Karpas-422 (cell line): ENCODE data around the gene SYNPR. TPM values are rescaled to one million over a fixed set of nuclear protein-coding genes. Genes with fewer than 3 reads are reported as not detected.
A peak's percentile ranks its signal among the peaks of the same experiment; 100 is the strongest.

Experiments used
- DNase-seq: peaks from one replicate; pipeline ENCODE4 v3.0.0-alpha.2; 2015
- H2AFZ ChIP-seq: fragments of 200-600 bp; sonication (generic); 2 replicates; pipeline ENCODE4 v1.6.1; 2014; ENCODE audit warnings: antibody characterized with exemption, low read length, mixed read lengths
- H3K27ac ChIP-seq: fragments of 200-600 bp; sonication (generic); 2 replicates; pipeline ENCODE4 v1.5.1; 2014; ENCODE audit warnings: mild to moderate bottlenecking, low read length, moderate library complexity
- H3K27me3 ChIP-seq: fragments of 200-600 bp; sonication (generic); 2 replicates; pipeline ENCODE4 v1.6.1; 2014; ENCODE audit warnings: low read length, mixed read lengths
- H3K36me3 ChIP-seq: fragments of 200-600 bp; sonication (generic); 2 replicates; pipeline ENCODE4 v1.6.1; 2014; ENCODE audit warnings: low read length, mixed read lengths; ENCODE audit not compliant: insufficient read depth
- H3K4me1 ChIP-seq: fragments of 200-600 bp; sonication (generic); 2 replicates; pipeline ENCODE4 v1.6.1; 2014; ENCODE audit warnings: mild to moderate bottlenecking, low read length, mixed read lengths
- H3K4me2 ChIP-seq: fragments of 200-600 bp; sonication (generic); 2 replicates; pipeline ENCODE4 v1.6.1; 2014; ENCODE audit warnings: low read length, low read depth, mild to moderate bottlenecking; ENCODE audit not compliant: poor library complexity, severe bottlenecking
- H3K4me3 ChIP-seq: fragments of 200-600 bp; sonication (generic); 2 replicates; pipeline ENCODE4 v1.5.1; 2014; ENCODE audit warnings: mild to moderate bottlenecking, antibody characterized with exemption, low read length, mixed read lengths
- H3K79me2 ChIP-seq: fragments of 200-600 bp; sonication (generic); 2 replicates; pipeline ENCODE4 v1.6.1; 2014; ENCODE audit warnings: mild to moderate bottlenecking, low read length, mixed read lengths
- H3K9ac ChIP-seq: fragments of 200-600 bp; sonication (generic); 2 replicates; pipeline ENCODE4 v1.6.0; 2014; ENCODE audit warnings: low read length
- H3K9me2 ChIP-seq: fragments of 200-600 bp; sonication (generic), shearing (Covaris generic); replicated peaks from 2 replicates; pipeline ENCODE4 v1.6.0; 2014; ENCODE audit warnings: mild to moderate bottlenecking, low read length, moderate library complexity; ENCODE audit not compliant: insufficient read depth
- H3K9me3 ChIP-seq: fragments of 300-700, 200-600 bp; sonication (generic); 2 replicates; pipeline ENCODE4 v1.6.1; 2014; ENCODE audit warnings: low read length, mixed read lengths
- H4K20me1 ChIP-seq: fragments of 200-600 bp; sonication (generic); 2 replicates; pipeline ENCODE4 v1.6.1; 2014; ENCODE audit warnings: mild to moderate bottlenecking, antibody characterized with exemption, low read length, low read depth; ENCODE audit not compliant: insufficient read depth
- total RNA-seq: library from RNA; depleted of rRNA; stranded (reverse); fragments of >200 nt; shearing (Covaris generic); gene quantifications from 2 replicates; pipeline ENCODE4 v1.2.3, GENCODE V29; 2014; ENCODE audit warnings: low replicate concordance; rRNA removed

SYNPR gene
- total RNA-seq = not detected in 2 replicates

- H3K36me3 ChIP-seq = no peaks in the 10 kb centered on the region
- no peak for DNase-seq
- no peaks in the 10 kb centered on the region for H3K9me2 ChIP-seq
- H3K27me3 ChIP-seq = no peaks in the 10 kb centered on the region
- no peaks in the 10 kb centered on the region for H4K20me1 ChIP-seq
- no peak within 1 kb of the TSS for H3K4me2 ChIP-seq
- H2AFZ ChIP-seq = no peak within 1 kb of the TSS
- no peak within 1 kb of the TSS for H3K9ac ChIP-seq
- H3K9me3 ChIP-seq = no peaks in the 10 kb centered on the region
- H3K79me2 ChIP-seq = no peaks in the 10 kb centered on the region
- no peaks in the 10 kb centered on the region for H3K4me1 ChIP-seq
- no peak within 1 kb of the TSS for H3K4me3 ChIP-seq
- H3K27ac ChIP-seq = no peak within 1 kb of the TSS
These were observed at the start of gene SYNPR for GRCh38 chr3:63278171-63279004. SYNPR (plus strand) TSS chr3:63278308.

- no peak overlapping the region for H3K4me2 ChIP-seq
- H3K27ac ChIP-seq = no peak overlapping the region
- H2AFZ ChIP-seq = peak overlapping the region; percentile 23; the same call in 1 of the 2 replicates
- no peak overlapping the region for H3K4me3 ChIP-seq
- peak; percentile 82 for DNase-seq
- no peaks in the 10 kb centered on the region for H4K20me1 ChIP-seq
- no peaks in the 10 kb centered on the region for H3K9me2 ChIP-seq
- no peak overlapping the region for H3K9ac ChIP-seq
- no peaks in the 10 kb centered on the region for H3K27me3 ChIP-seq
- no peaks in the 10 kb centered on the region for H3K9me3 ChIP-seq
- no peaks in the 10 kb centered on the region for H3K4me1 ChIP-seq
- no peaks in the 10 kb centered on the region for H3K36me3 ChIP-seq
- no peaks in the 10 kb centered on the region for H3K79me2 ChIP-seq
These were observed 49.4 kb upstream of the SYNPR start for GRCh38 chr3:63228677-63229076.

GRCh38 chr3:63230146-63230545 lies 48.0 kb upstream of the SYNPR start:
- H3K36me3 ChIP-seq = no peaks in the 10 kb centered on the region
- no peak overlapping the region for H3K4me3 ChIP-seq
- no peak overlapping the region for H3K9ac ChIP-seq
- no peak overlapping the region for H2AFZ ChIP-seq
- DNase-seq = no peak
- H3K9me3 ChIP-seq = no peaks in the 10 kb centered on the region
- no peak overlapping the region for H3K4me2 ChIP-seq
- no peaks in the 10 kb centered on the region for H3K4me1 ChIP-seq
- no peaks in the 10 kb centered on the region for H4K20me1 ChIP-seq
- H3K27ac ChIP-seq = no peak overlapping the region
- no peaks in the 10 kb centered on the region for H3K27me3 ChIP-seq
- no peaks in the 10 kb centered on the region for H3K9me2 ChIP-seq
- H3K79me2 ChIP-seq = no peaks in the 10 kb centered on the region

- no peaks in the 10 kb centered on the region for H3K9me2 ChIP-seq
- H3K4me1 ChIP-seq = no peaks in the 10 kb centered on the region
- no peaks in the 10 kb centered on the region for H3K79me2 ChIP-seq
- no peaks in the 10 kb centered on the region for H3K27me3 ChIP-seq
- no peak overlapping the region for H3K4me3 ChIP-seq
- no peaks in the 10 kb centered on the region for H3K9me3 ChIP-seq
- no peaks in the 10 kb centered on the region for H3K36me3 ChIP-seq
- H3K9ac ChIP-seq = no peak overlapping the region
- H3K27ac ChIP-seq = no peak overlapping the region
- H4K20me1 ChIP-seq = no peaks in the 10 kb centered on the region
- no peak for DNase-seq
- no peak overlapping the region for H3K4me2 ChIP-seq
- no peak overlapping the region for H2AFZ ChIP-seq
These were observed 46.5 kb upstream of the SYNPR start for GRCh38 chr3:63231643-63232042.

- Histone ChIP-seq H3K4me2 (no peak overlapping the region), H3K27ac (no peak overlapping the region), H2AFZ (no peak overlapping the region), H3K4me1 (no peaks in the 10 kb centered on the region), H3K9me3 (no peaks in the 10 kb centered on the region), H3K9me2 (no peaks in the 10 kb centered on the region), H4K20me1 (no peaks in the 10 kb centered on the region), H3K79me2 (no peaks in the 10 kb centered on the region), H3K4me3 (no peak overlapping the region), H3K27me3 (no peaks in the 10 kb centered on the region), H3K9ac (no peak overlapping the region), H3K36me3 (no peaks in the 10 kb centered on the region)
- DNase-seq = peak; percentile 63
These were observed 45.2 kb upstream of the SYNPR start for GRCh38 chr3:63232764-63233396.

GRCh38 chr3:63240381-63240902 lies 37.7 kb upstream of the SYNPR start:
- no peak overlapping the region for H3K4me2 ChIP-seq
- no peaks in the 10 kb centered on the region for H3K36me3 ChIP-seq
- no peaks in the 10 kb centered on the region for H3K27me3 ChIP-seq
- no peaks in the 10 kb centered on the region for H3K9me3 ChIP-seq
- H3K9me2 ChIP-seq = no peaks in the 10 kb centered on the region
- H3K9ac ChIP-seq = no peak overlapping the region
- no peak for DNase-seq
- H4K20me1 ChIP-seq = no peaks in the 10 kb centered on the region
- no peak overlapping the region for H3K4me3 ChIP-seq
- H2AFZ ChIP-seq = no peak overlapping the region
- no peak overlapping the region for H3K27ac ChIP-seq
- no peaks in the 10 kb centered on the region for H3K4me1 ChIP-seq
- no peaks in the 10 kb centered on the region for H3K79me2 ChIP-seq

- H3K4me2 ChIP-seq = no peak overlapping the region
- no peaks in the 10 kb centered on the region for H3K36me3 ChIP-seq
- H3K79me2 ChIP-seq = no peaks in the 10 kb centered on the region
- H3K27ac ChIP-seq = no peak overlapping the region
- no peak overlapping the region for H3K4me3 ChIP-seq
- no peaks in the 10 kb centered on the region for H3K9me2 ChIP-seq
- no peak overlapping the region for H2AFZ ChIP-seq
- no peak overlapping the region for H3K9ac ChIP-seq
- DNase-seq = no peak
- H3K27me3 ChIP-seq = no peaks in the 10 kb centered on the region
- no peaks in the 10 kb centered on the region for H3K4me1 ChIP-seq
- H3K9me3 ChIP-seq = no peaks in the 10 kb centered on the region
- H4K20me1 ChIP-seq = no peaks in the 10 kb centered on the region
These were observed 36.0 kb upstream of the SYNPR start for GRCh38 chr3:63242124-63242523.

- Histone ChIP-seq H3K9me3 (no peaks in the 10 kb centered on the region), H3K9ac (no peak overlapping the region), H3K79me2 (no peaks in the 10 kb centered on the region), H3K4me3 (no peak overlapping the region), H2AFZ (no peak overlapping the region), H3K4me2 (no peak overlapping the region), H3K27ac (no peak overlapping the region), H3K4me1 (no peaks in the 10 kb centered on the region), H3K27me3 (no peaks in the 10 kb centered on the region), H3K36me3 (no peaks in the 10 kb centered on the region), H4K20me1 (no peaks in the 10 kb centered on the region), H3K9me2 (no peaks in the 10 kb centered on the region)
- no peak for DNase-seq
These were observed 33.6 kb upstream of the SYNPR start for GRCh38 chr3:63244486-63244885.
